H1 (cell line): ENCODE data around the gene SELENOV. TPM values are rescaled to one million over a fixed set of nuclear protein-coding genes. Genes with fewer than 3 reads are reported as not detected.

Source experiments
- CTCF ChIA-PET: fragments of 300-600 bp; sonication (Branson Sonifier 250); formaldehyde crosslinking; loops from one replicate; lab custom pipeline; 2021; ENCODE audit not compliant: partially characterized antibody; lab: Charles Lee
- POLR2A ChIA-PET: fragments of 300-600 bp; sonication (Branson Sonifier 250); formaldehyde crosslinking; loops from one replicate; lab custom pipeline; 2021; ENCODE audit warnings: inconsistent platforms; ENCODE audit not compliant: partially characterized antibody; lab: Charles Lee
- DNase-seq, 2 experiments: peaks; one replicate each; pipeline versions ENCODE4 v3.0.0 to v3.0.0-alpha.2; 2010 to 2022; ENCODE audit warnings: low spot score in 2 of 2, low read depth in 1 of 2, mixed read lengths in 1 of 2
- FAIRE-seq: peaks from 2 replicates; lab custom pipeline; 2011; peaks lifted over from hg19 to GRCh38; lab: Jason Lieb, UNC
- H2AFZ ChIP-seq: 2 replicates; pipeline ENCODE4 v1.8.1; 2012; ENCODE audit warnings: low read length, inconsistent platforms
- H2AK5ac ChIP-seq: 2 replicates; pipeline ENCODE4 v1.6.1; 2013; ENCODE audit warnings: low read depth, low read length
- H2BK120ac ChIP-seq: replicated peaks from 2 replicates; pipeline ENCODE3; 2013; ENCODE audit warnings: low read depth, low read length, inconsistent platforms
- H2BK12ac ChIP-seq: 2 replicates; pipeline ENCODE4 v1.6.1; 2013; ENCODE audit warnings: low read depth, low read length
- H2BK15ac ChIP-seq: 2 replicates; pipeline ENCODE4 v1.6.1; 2013; ENCODE audit warnings: low read length
- H2BK20ac ChIP-seq: 2 replicates; pipeline ENCODE4 v1.6.1; 2013; ENCODE audit warnings: low read length
- H2BK5ac ChIP-seq: 2 replicates; pipeline ENCODE4 v1.6.1; 2013; ENCODE audit warnings: low read depth, low read length
- H3K14ac ChIP-seq: 2 replicates; pipeline ENCODE4 v1.6.1; 2013; ENCODE audit warnings: inconsistent platforms; ENCODE audit not compliant: insufficient read length
- H3K18ac ChIP-seq: 2 replicates; pipeline ENCODE4 v1.6.1; 2013; ENCODE audit warnings: low read length; ENCODE audit errors: extremely low read depth
- H3K23ac ChIP-seq: 2 replicates; pipeline ENCODE4 v1.6.1; 2013; ENCODE audit warnings: inconsistent platforms; ENCODE audit not compliant: insufficient read length
- H3K23me2 ChIP-seq: 2 replicates; pipeline ENCODE4 v1.6.1; 2013; ENCODE audit warnings: low read depth, low read length
- H3K27ac ChIP-seq: 2 replicates; pipeline ENCODE4 v1.6.1; 2011; ENCODE audit warnings: low read depth, low read length, inconsistent platforms
- H3K27me3 ChIP-seq, 4 experiments: replicated peaks in 1 of 4; 1 replicate in 1 of 4; 2 replicates in 3 of 4; pipeline versions ENCODE4 v1.6.1 to v1.8.1; 2011 to 2013; ENCODE audit warnings: low read length in 3 of 4, mild to moderate bottlenecking in 3 of 4, inconsistent platforms in 2 of 4, mixed read lengths in 2 of 4, moderate library complexity in 1 of 4; ENCODE audit not compliant: control insufficient read depth in 3 of 4, insufficient read depth in 3 of 4; ENCODE audit errors: extremely low read depth in 1 of 4
- H3K36me3 ChIP-seq, 4 experiments: 2 replicates each; pipeline versions ENCODE4 v1.6.1 to v1.8.1; 2011 to 2013; ENCODE audit warnings: mild to moderate bottlenecking in 4 of 4, low read length in 3 of 4, moderate library complexity in 2 of 4, control low read depth in 1 of 4, inconsistent platforms in 1 of 4; ENCODE audit not compliant: insufficient read depth in 4 of 4, control insufficient read depth in 2 of 4
- H3K4ac ChIP-seq: replicated peaks from 2 replicates; pipeline ENCODE3; 2013; ENCODE audit warnings: low read length, low read depth, mixed read lengths, inconsistent platforms; ENCODE audit not compliant: insufficient read length
- H3K4me1 ChIP-seq, 4 experiments: replicated peaks in 1 of 4; 1 replicate in 1 of 4; 2 replicates in 3 of 4; pipeline versions ENCODE4 v1.6.1 to v1.8.1; 2011 to 2013; ENCODE audit warnings: low read length in 3 of 4, inconsistent platforms in 2 of 4, mixed read lengths in 1 of 4; ENCODE audit not compliant: insufficient read depth in 4 of 4, control insufficient read depth in 3 of 4
- H3K4me2 ChIP-seq, 2 experiments: 2 replicates each; pipeline versions ENCODE4 v1.6.1 to v1.8.1; 2011 to 2013; ENCODE audit warnings: low read depth in 2 of 2, low read length in 2 of 2, control low read depth in 1 of 2, inconsistent platforms in 1 of 2, mild to moderate bottlenecking in 1 of 2; ENCODE audit not compliant: insufficient read depth in 1 of 2
- H3K4me3 ChIP-seq, 4 experiments: fragments of 200-600, 300-600 bp in 1 of 4; sonication (generic), shearing (Covaris generic), sonication (Bioruptor Twin) in 1 of 4; 2 replicates each; pipeline versions ENCODE4 v1.5.1 to v1.8.1; 2011 to 2016; ENCODE audit warnings: low read length in 4 of 4, low read depth in 3 of 4, control low read depth in 2 of 4, inconsistent platforms in 2 of 4, mild to moderate bottlenecking in 2 of 4, mixed read lengths in 1 of 4, moderate library complexity in 1 of 4; ENCODE audit not compliant: insufficient read depth in 2 of 4; ENCODE audit errors: extremely low read depth in 1 of 4
- H3K56ac ChIP-seq: replicated peaks from 2 replicates; pipeline ENCODE3; 2013; ENCODE audit warnings: low read depth, mild to moderate bottlenecking, mixed read lengths, low read length, inconsistent platforms; ENCODE audit not compliant: insufficient read length
- H3K79me1 ChIP-seq: 2 replicates; pipeline ENCODE4 v1.6.1; 2013; ENCODE audit warnings: low read depth, low read length, control low read depth
- H3K79me2 ChIP-seq, 2 experiments: 2 replicates each; pipeline versions ENCODE4 v1.6.1 to v1.8.1; 2012 to 2013; ENCODE audit warnings: low read length in 2 of 2, mild to moderate bottlenecking in 2 of 2, inconsistent platforms in 1 of 2; ENCODE audit not compliant: insufficient read depth in 2 of 2, control insufficient read depth in 1 of 2
- H3K9ac ChIP-seq, 4 experiments: replicated peaks in 1 of 4; 1 replicate in 1 of 4; 2 replicates in 3 of 4; pipeline versions ENCODE4 v1.6.1 to v1.8.1; 2011 to 2013; ENCODE audit warnings: low read depth in 3 of 4, low read length in 3 of 4, control low read depth in 2 of 4, mild to moderate bottlenecking in 2 of 4, moderate library complexity in 2 of 4, inconsistent platforms in 1 of 4; ENCODE audit errors: extremely low read depth in 1 of 4
- H3K9me3 ChIP-seq, 2 experiments: 2 replicates each; pipeline versions ENCODE4 v1.6.1 to v1.8.1; 2012 to 2013; ENCODE audit warnings: mild to moderate bottlenecking in 2 of 2, moderate library complexity in 2 of 2, control low read depth in 1 of 2, inconsistent platforms in 1 of 2, low read depth in 1 of 2, low read length in 1 of 2, mixed read lengths in 1 of 2; ENCODE audit not compliant: insufficient read depth in 2 of 2
- H4K20me1 ChIP-seq, 2 experiments: replicated peaks in 1 of 2; 2 replicates each; pipeline versions ENCODE3 to v1.8.1; 2011 to 2013; ENCODE audit warnings: inconsistent platforms in 2 of 2, low read length in 2 of 2, mild to moderate bottlenecking in 1 of 2; ENCODE audit not compliant: insufficient read depth in 2 of 2, control insufficient read depth in 1 of 2
- H4K5ac ChIP-seq: 2 replicates; pipeline ENCODE4 v1.6.1; 2013; ENCODE audit warnings: low read length, low read depth, mixed read lengths, inconsistent platforms; ENCODE audit not compliant: insufficient read length
- H4K8ac ChIP-seq: 2 replicates; pipeline ENCODE4 v1.8.0; 2013; ENCODE audit warnings: mild to moderate bottlenecking, moderate library complexity, low read length, inconsistent platforms; ENCODE audit not compliant: insufficient read depth; ENCODE audit errors: extremely low read depth
- H4K91ac ChIP-seq: replicated peaks from 2 replicates; pipeline ENCODE3; 2013; ENCODE audit warnings: low read length, mixed read lengths, inconsistent platforms; ENCODE audit not compliant: insufficient read length
- ASH2L ChIP-seq: fragments of 200-600, 300-600 bp; sonication (generic); IDR thresholded peaks from one replicate; pipeline ENCODE4 v1.7.1; 2017; ENCODE audit warnings: low read length
- BACH1 ChIP-seq: IDR thresholded peaks from 2 replicates; pipeline ENCODE4 v1.6.1; 2012; ENCODE audit warnings: low read length, improper control_type of control experiment
- EP300 ChIP-seq, 2 experiments: IDR thresholded peaks; 1 replicate in 1 of 2; 2 replicates in 1 of 2; pipeline ENCODE4 v1.6.1; 2011 to 2012; ENCODE audit warnings: low read depth in 2 of 2, low read length in 2 of 2, mild to moderate bottlenecking in 2 of 2, borderline replicate concordance in 1 of 2, inconsistent platforms in 1 of 2, moderate library complexity in 1 of 2
- FOSL1 ChIP-seq: IDR thresholded peaks from 2 replicates; pipeline ENCODE4 v1.6.1; 2011; ENCODE audit warnings: mild to moderate bottlenecking, low read depth, low read length, moderate library complexity; ENCODE audit not compliant: insufficient read depth
- KDM5A ChIP-seq: fragments of 200-600 bp; IDR thresholded peaks from 2 replicates; pipeline ENCODE4 v1.7.1; 2012; ENCODE audit warnings: mild to moderate bottlenecking, low read length, inconsistent platforms, mixed read lengths
- RFX5 ChIP-seq: IDR thresholded peaks from 2 replicates; pipeline ENCODE4 v1.6.1; 2011; ENCODE audit warnings: low read depth, low read length, improper control_type of control experiment, borderline replicate concordance
- SUZ12 ChIP-seq: fragments of 200-600 bp; sonication (generic); IDR thresholded peaks from 2 replicates; pipeline ENCODE4 v1.6.1; 2012; ENCODE audit warnings: mild to moderate bottlenecking, inconsistent platforms, low read length, moderate library complexity, mixed read lengths
- TAF7 ChIP-seq: optimal IDR thresholded peaks from 2 replicates; pipeline ENCODE3; 2011; ENCODE audit warnings: low read depth, mild to moderate bottlenecking, inconsistent platforms, low read length, moderate library complexity, borderline replicate concordance
- WGBS, 2 experiments: shearing (Covaris generic) in 1 of 2; methylation state at CpG; one replicate each; pipeline versions ENCODE4 v1.1.6 to v1.1.7; 2013 to 2015; ENCODE audit warnings: low lambda C conversion rate in 2 of 2, mixed read lengths in 2 of 2, inconsistent platforms in 1 of 2, low coverage in 1 of 2, missing lambda C conversion rate in 1 of 2; ENCODE audit not compliant: insufficient replicate concordance in 2 of 2, insufficient coverage in 1 of 2, insufficient read length in 1 of 2; ENCODE audit errors: extremely low coverage in 1 of 2, missing lambda C conversion rate in 1 of 2; 5-methylcytosine and 5-hydroxymethylcytosine counted together
- polyA plus RNA-seq, 7 experiments: library from polyadenylated mRNA; depleted of rRNA in 3 of 7; stranded (reverse) in 5 of 7; unstranded in 2 of 7; fragments of >200 nt in 5 of 7; fragments of 200-250 nt in 2 of 7; gene quantifications; 1 replicate in 5 of 7; 2 replicates in 1 of 7; 4 replicates in 1 of 7; pipeline versions ENCODE4 v1.2.1 to v1.2.3, GENCODE V29; 2011 to 2013; ENCODE audit warnings: missing spikeins in 2 of 7, mixed read lengths in 2 of 7
- total RNA-seq: library from RNA; stranded (reverse); fragmentation: NEBNext Ultra II Directional; extraction: Animal tissue kit (Norgen Biotek cat#: 25700); gene quantifications from 2 replicates; pipeline ENCODE4 v1.2.1, GENCODE V29; 2021
- TF ChIP-seq, protein P1 (sequence below): IDR thresholded peaks from 2 replicates; pipeline ENCODE4 v1.6.1; 2011; ENCODE audit warnings: low read depth, mild to moderate bottlenecking, low read length; ENCODE audit not compliant: insufficient read depth
- TF ChIP-seq, protein P2 (sequence below): IDR thresholded peaks from 2 replicates; pipeline ENCODE4 v1.6.1; 2012; ENCODE audit warnings: low read length, inconsistent platforms

The SELENOV gene
- total and polyA plus RNA-seq, 2 of the 8 experiments (the other 6 are each of a cell fraction or from before 2014, with no cell fraction given): 8.4 to 10.7 TPM

GRCh38 chr19:39509233-39509632, 5.7 kb upstream of the SELENOV start:
- WGBS, 2 experiments: 87% methylated on average over 2 of the region's 2 CpGs; no CpG with 5 or more reads in 1 of the 2 experiments
- ChIA-PET POLR2A (interaction anchor here (0.6 to 1.6 kb wide), 6 partner anchors 8 to 77 kb away, joined by 3 to 7 read pairs (median 3); no protein-coding TSS in a partner anchor), CTCF (interaction anchor here (0.8 to 1.2 kb wide), 3 partner anchors 9 to 35 kb away, joined by 3 to 4 read pairs (median 3); no protein-coding TSS in a partner anchor)

More at GRCh38 chr19:39509233-39509632, 5.7 kb upstream of the SELENOV start:
- Histone ChIP-seq H3K56ac (no peak overlapping the region), H3K79me1 (no peaks in the 10 kb centered on the region), H2AFZ (no peak overlapping the region), H4K5ac (no peak overlapping the region), H3K18ac (no peak overlapping the region), H3K79me2 (no peaks in the 10 kb centered on the region), H3K9me3 (peaks cover 0 to 6% of the 10 kb centered on the region in 2 experiments; a peak in 1 of 4 replicates), H3K23ac (no peak overlapping the region), H3K23me2 (peaks cover 7% of the 10 kb centered on the region), H2AK5ac (no peak overlapping the region), H2BK12ac (no peak overlapping the region), H4K20me1 (peaks cover 0 to 3% of the 10 kb centered on the region in 2 experiments), H3K4me3 (no peak overlapping the region), H3K36me3 (no peaks in the 10 kb centered on the region), H2BK120ac (no peak overlapping the region), H2BK20ac (no peak overlapping the region), H3K4me1 (peaks cover 0 to 4% (median 0%) of the 10 kb centered on the region in 4 experiments; a peak in 2 of 7 replicates), H3K4me2 (no peak overlapping the region), H3K9ac (no peak overlapping the region), H2BK5ac (no peak overlapping the region), H3K14ac (no peak overlapping the region), H2BK15ac (no peak overlapping the region), H3K4ac (no peak overlapping the region), H4K8ac (no peak overlapping the region), H3K27ac (no peak overlapping the region), H3K27me3 (peaks cover 25 to 51% (median 47%) of the 10 kb centered on the region in 4 experiments), H4K91ac (no peak overlapping the region)
- no peak for DNase-seq
- TF ChIP-seq FOSL1 (no peak), RFX5 (no peak), TAF7 (no peak), ASH2L (no peak), KDM5A (no peak), BACH1 (no peak), SUZ12 (no peak), EP300 (IDR thresholded peaks at IDR 0.05; ENCODE audit: borderline replicate concordance in 1 of 2, low read depth in 2 of 2, low read length in 2 of 2) (no peak)
- TF ChIP-seq, protein P1, sequence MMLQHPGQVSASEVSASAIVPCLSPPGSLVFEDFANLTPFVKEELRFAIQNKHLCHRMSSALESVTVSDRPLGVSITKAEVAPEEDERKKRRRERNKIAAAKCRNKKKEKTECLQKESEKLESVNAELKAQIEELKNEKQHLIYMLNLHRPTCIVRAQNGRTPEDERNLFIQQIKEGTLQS: no peak
- TF ChIP-seq, protein P2, sequence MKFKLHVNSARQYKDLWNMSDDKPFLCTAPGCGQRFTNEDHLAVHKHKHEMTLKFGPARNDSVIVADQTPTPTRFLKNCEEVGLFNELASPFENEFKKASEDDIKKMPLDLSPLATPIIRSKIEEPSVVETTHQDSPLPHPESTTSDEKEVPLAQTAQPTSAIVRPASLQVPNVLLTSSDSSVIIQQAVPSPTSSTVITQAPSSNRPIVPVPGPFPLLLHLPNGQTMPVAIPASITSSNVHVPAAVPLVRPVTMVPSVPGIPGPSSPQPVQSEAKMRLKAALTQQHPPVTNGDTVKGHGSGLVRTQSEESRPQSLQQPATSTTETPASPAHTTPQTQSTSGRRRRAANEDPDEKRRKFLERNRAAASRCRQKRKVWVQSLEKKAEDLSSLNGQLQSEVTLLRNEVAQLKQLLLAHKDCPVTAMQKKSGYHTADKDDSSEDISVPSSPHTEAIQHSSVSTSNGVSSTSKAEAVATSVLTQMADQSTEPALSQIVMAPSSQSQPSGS: no peak
- FAIRE-seq: no peak
